HL-60 (cell line): ENCODE data around the gene KDF1.

ENCODE experiments used
- GABPA ChIP-seq: IDR thresholded peaks from 2 replicates; pipeline ENCODE4 v1.6.1; 2012; ENCODE audit warnings: low read depth
- TF ChIP-seq, protein P1 (sequence below): IDR thresholded peaks from one replicate; pipeline ENCODE4 v1.5.1; 2011; ENCODE audit warnings: low read length, control low read depth, inconsistent platforms; ENCODE audit not compliant: insufficient read depth
- TF ChIP-seq, protein P2 (sequence below): IDR thresholded peaks from 2 replicates; pipeline ENCODE4 v1.6.1; 2012; ENCODE audit warnings: low read depth; ENCODE audit not compliant: insufficient replicate concordance

DNA sequence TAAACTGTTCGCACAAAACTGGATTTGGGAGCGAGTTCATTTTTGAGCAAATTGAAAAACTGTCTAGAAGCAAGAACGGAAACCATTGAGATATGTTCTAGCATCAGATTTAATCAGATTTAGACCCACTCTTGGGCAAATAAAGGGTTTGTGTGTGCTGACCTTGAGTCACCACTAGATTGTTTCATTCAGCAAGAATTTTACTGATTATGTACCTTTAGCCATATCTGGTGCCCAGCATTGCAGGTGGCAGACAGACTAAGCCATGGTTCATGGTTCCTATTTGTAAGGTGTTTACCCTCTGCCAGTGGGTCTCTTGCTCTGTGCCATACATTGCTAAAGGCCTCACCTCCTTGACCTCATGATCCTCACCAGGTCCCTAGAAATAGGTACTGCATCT is 37.4 kb downstream of the KDF1 start:
- TF ChIP-seq, protein P1, sequence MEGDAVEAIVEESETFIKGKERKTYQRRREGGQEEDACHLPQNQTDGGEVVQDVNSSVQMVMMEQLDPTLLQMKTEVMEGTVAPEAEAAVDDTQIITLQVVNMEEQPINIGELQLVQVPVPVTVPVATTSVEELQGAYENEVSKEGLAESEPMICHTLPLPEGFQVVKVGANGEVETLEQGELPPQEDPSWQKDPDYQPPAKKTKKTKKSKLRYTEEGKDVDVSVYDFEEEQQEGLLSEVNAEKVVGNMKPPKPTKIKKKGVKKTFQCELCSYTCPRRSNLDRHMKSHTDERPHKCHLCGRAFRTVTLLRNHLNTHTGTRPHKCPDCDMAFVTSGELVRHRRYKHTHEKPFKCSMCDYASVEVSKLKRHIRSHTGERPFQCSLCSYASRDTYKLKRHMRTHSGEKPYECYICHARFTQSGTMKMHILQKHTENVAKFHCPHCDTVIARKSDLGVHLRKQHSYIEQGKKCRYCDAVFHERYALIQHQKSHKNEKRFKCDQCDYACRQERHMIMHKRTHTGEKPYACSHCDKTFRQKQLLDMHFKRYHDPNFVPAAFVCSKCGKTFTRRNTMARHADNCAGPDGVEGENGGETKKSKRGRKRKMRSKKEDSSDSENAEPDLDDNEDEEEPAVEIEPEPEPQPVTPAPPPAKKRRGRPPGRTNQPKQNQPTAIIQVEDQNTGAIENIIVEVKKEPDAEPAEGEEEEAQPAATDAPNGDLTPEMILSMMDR = no peak
- no peak for TF ChIP-seq GABPA
- TF ChIP-seq, protein P2, sequence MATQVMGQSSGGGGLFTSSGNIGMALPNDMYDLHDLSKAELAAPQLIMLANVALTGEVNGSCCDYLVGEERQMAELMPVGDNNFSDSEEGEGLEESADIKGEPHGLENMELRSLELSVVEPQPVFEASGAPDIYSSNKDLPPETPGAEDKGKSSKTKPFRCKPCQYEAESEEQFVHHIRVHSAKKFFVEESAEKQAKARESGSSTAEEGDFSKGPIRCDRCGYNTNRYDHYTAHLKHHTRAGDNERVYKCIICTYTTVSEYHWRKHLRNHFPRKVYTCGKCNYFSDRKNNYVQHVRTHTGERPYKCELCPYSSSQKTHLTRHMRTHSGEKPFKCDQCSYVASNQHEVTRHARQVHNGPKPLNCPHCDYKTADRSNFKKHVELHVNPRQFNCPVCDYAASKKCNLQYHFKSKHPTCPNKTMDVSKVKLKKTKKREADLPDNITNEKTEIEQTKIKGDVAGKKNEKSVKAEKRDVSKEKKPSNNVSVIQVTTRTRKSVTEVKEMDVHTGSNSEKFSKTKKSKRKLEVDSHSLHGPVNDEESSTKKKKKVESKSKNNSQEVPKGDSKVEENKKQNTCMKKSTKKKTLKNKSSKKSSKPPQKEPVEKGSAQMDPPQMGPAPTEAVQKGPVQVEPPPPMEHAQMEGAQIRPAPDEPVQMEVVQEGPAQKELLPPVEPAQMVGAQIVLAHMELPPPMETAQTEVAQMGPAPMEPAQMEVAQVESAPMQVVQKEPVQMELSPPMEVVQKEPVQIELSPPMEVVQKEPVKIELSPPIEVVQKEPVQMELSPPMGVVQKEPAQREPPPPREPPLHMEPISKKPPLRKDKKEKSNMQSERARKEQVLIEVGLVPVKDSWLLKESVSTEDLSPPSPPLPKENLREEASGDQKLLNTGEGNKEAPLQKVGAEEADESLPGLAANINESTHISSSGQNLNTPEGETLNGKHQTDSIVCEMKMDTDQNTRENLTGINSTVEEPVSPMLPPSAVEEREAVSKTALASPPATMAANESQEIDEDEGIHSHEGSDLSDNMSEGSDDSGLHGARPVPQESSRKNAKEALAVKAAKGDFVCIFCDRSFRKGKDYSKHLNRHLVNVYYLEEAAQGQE = no peak
